COR-L47 (cell line): ENCODE measurements around the gene RSRP1.
A peak's percentile ranks its signal among the peaks of the same experiment; 100 is the strongest.

Experiments
- DNase-seq: peaks from one replicate; lab custom pipeline; 2025; lab: John Stamatoyannopoulos, UW

Gene RSRP1

DNA sequence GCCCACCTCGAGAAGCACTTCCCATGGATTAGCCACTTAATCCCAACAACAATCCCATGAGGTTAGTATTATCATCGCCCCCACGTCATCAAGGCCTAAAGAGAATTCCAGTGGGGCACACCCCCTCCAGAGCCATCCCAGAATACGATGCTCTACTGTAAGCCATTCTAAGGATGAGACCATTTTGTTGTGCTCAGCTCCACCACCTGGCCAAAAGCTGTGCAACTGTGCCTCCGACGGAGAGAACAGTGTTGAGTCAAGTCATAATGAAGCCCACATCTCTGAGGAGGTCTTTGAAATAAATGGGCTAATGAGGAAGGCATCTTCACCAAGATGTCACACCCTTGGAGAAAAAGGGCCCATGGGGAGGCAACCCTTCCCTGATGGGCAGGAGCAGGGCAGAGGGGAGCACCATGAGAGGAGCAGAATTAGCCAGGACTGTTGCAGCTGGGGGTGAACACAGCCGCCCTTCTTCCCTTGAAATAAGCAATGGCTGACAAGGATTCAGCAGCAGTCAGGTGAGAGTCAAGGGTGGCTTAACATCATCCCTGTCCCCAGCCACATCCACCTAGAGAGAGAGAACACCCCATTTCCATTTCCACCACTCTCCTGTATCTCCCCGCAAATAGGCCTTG lies 29.5 kb downstream of the RSRP1 start:
- DNase-seq, result no peak

- no peak for DNase-seq
These were observed 30.2 kb downstream of the RSRP1 start for GRCh38 chr1:25217015-25217414.

DNA sequence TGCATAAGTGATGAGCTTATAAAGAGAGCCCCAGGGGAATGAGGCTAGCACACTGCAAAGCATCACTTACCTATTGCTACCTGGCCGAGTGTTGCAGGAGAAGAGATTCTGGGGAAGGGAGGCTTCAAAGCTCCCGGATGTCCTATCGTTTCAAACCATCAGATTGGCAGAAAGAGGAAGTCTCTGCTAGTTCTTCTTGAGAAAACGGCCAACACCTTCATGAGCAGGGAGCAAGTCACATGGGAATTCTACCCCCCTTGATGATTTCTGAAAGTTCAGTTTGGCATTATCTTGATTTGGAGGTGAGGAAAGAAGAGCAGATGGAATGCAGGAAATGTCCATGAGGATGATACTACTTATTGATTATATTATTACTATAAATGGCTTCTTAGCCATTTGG lies 31.1 kb downstream of the RSRP1 start:
- DNase-seq, result no peak

DNA sequence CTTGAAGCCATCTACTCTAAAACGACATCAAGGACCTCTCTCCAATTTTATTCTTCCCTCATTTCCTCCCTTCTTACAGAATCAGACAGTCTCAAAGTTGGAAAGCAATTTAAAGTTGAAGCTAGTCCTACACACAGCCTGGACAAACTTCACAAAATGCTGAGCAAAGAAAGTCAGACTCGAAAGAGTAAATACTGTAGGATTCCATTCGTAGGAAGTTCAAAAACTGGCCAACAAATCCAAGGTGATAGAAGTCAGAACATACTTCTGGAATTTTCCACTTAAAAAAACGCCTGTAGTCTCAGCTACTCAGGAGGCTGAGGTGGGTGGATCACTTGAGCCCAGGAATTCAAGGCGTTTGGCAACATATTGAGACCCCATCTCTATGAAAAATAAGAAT lies 34.5 kb downstream of the RSRP1 start:
- no peak for DNase-seq

DNA sequence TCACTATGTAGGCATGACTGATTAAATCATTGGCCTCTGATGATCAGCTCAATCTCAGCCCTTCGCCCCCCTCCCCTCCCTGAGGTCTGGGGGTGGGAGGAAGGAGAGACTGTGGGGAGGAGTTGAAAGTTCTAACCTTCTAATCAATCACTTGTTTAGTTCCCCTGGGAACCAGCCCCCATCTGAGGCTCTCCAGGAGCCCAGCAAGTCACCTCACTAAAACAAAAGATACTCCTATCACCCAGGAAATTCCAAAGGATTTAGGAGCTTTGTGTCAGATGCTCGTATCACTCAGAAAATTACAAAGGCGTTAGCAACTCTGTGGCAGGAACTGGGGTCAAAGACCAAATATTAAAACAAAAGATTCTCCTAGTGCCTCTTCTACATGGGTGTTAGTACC lies 36.5 kb downstream of the RSRP1 start:
- no peak for DNase-seq

GRCh38 chr1:25209516-25209915 lies 37.7 kb downstream of the RSRP1 start:
- DNase-seq, result no peak

GRCh38 chr1:25208561-25209222 lies 38.6 kb downstream of the RSRP1 start:
- DNase-seq, result no peak

DNA sequence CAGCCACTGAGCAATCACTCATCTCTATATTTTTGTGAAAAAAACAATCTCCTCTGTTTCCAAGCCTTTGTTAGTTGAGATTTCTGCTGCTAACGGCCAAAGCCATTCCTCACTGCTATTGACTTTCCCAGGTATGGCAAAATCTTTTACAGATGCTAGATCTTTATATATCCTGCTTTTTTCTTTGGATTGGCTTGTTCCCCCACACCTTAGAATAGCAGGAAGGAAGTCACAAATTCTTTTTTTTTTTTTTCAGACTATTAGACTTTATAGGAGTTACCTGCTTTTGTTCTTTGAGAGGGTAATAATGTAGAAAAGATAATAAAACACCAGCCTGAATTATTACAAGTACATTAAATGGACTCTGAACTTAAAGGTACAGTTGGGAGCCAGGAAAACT lies 39.2 kb downstream of the RSRP1 start:
- no peak for DNase-seq

DNA sequence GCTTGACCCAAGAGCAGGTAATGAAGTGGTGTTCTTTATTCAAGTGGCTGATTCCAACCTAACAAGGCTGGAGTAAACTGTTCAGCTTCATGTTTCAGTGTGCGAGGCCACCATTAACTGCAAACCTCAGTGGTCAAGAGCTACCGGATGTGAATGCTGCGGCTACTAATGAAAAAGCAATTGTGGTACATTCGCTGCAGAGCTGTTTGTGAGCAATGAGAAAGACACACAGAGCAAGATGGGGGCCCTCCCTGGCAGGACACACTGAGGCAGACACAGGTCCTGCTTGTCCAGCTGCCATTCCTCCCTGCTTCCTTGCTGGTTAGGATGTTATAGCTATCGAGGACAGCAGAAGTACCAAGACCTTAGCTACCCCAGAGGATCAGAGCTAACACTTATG lies 41.1 kb downstream of the RSRP1 start:
- DNase-seq, result no peak

DNA sequence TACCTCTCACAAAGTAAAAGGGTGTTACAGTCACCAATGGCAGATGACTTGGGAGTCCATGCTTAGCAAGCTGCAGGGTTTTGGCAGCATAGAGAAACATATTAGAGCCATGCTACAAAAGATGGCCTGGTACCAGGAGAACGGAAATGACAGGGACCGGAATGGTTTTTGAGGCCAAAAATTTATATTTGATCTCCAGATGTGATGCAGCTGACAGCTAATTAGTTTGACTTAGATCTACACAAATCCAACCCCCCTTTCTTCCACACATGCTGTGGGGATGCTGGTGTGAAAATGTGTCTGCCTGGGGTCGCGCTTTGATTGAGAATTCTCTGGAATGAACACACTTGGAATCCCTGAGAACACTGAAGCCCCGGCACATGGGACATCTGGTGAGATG lies 41.5 kb downstream of the RSRP1 start:
- no peak for DNase-seq

DNA sequence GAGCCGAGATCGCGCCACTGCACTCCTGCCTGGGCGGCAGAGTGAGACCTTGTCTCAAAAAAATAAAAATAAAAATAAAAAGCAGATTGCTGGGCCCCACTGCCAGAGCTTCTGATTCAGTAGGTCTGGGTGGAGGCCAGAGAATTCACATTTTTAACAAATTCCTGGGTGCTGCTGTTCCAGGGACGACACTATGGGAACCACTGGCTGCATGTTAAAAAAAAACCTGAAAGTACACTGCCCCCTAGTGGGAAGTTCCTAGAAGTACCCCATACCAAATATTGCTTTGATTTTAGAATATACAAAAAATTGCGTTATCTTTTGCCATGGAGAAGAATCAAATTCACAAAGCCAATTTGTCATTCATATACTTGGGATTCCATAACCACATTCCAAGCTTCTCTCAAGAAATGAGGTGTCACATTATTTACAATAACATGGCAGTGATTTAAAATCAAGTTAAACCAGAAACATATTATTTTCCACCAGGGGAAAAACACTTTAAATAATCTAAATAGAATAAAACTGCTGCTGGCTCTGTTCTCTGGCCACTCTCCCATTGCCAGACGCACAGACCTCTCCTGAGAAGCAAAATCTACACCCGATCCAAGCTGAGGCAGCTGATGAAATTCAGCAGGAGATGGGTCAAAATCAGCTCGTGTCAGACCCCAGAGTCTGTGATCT lies 42.3 kb downstream of the RSRP1 start:
- peak; percentile 36 for DNase-seq

DNA sequence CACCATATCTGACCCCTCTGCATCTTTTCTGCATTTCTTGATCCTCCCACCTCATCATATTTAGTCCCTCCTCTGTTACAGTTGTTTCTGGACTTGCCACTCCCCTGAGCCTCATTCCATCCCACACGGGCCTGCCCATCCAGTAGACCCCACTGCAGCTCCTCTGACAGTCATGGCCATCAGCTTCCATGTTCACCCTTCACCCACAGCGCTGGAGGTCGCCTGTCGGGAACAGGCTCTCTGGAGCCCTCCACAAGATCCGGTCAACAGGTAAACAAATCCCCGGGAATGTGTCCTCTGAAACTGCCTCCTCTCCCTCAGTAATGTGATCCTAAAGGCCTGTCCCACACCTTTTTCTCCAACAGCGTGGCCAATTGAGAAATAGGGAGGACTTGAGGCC lies 46.2 kb downstream of the RSRP1 start:
- DNase-seq, result no peak

DNA sequence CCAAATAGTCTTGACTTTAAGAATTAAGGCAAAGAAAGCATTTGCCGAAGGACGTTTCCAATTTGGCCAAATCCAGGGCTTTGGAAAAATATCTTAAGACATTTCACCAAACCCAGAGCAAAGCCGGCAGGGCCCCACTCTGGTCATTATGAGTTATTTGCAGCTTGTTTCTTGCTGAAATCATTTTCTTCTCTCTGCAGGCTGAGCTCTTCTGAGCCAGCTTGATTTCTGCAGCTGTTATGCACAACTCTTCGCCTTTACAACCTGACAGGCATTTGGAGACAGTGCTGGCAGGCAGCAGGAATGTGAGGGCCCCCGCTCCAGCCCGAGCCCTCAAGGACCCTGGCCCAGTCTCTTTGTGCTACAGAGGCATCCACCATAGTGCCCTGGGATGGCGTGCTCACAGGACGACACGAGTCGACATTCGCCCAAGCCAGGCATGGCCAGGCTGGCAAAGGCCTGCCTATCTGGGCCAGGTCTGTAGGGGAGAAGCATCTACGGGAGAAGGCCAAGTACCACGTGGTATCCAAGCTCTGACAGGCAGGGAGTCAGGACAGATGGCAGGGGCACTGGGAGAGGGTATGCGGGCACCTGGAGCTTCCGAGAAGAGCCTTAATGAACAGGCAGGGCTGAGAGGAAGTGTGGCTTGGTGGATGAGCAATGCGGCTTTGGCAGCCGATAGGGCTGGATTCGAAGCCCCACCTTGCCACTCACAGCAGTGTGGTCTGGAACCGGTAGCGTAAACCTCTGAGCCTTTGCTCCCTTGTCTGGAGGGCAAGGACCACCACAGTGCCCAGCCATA lies 47.2 kb downstream of the RSRP1 start:
- DNase-seq, result no peak

DNA sequence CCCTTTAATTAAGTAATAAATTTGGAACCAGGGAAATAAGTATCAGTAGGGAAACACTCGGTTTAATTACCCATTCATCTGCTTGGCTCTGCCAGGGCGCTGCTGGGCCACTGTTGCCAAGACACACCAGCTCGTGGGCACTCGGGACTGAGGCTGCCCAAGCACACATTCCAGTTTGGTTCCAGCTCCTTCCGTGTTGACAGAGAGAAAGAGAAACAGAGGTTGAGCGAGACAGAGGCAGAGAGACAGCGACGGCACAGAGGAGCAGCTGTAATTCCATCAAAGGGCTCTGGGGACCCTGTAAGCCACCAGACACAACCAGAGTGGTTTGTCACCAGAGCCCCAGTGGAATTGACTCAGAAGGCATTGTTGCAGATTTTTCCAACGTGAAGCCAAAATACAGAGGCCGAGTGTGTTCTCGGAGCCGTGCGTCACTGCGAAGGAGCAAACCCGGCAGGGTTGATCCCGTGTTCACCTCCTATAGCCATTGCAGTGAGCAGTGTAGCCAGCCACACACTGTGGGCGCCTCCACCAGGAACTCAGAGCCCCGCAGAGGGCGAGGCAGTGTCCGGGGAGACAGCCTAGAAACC lies 48.5 kb downstream of the RSRP1 start:
- DNase-seq, result peak; percentile 81

DNA sequence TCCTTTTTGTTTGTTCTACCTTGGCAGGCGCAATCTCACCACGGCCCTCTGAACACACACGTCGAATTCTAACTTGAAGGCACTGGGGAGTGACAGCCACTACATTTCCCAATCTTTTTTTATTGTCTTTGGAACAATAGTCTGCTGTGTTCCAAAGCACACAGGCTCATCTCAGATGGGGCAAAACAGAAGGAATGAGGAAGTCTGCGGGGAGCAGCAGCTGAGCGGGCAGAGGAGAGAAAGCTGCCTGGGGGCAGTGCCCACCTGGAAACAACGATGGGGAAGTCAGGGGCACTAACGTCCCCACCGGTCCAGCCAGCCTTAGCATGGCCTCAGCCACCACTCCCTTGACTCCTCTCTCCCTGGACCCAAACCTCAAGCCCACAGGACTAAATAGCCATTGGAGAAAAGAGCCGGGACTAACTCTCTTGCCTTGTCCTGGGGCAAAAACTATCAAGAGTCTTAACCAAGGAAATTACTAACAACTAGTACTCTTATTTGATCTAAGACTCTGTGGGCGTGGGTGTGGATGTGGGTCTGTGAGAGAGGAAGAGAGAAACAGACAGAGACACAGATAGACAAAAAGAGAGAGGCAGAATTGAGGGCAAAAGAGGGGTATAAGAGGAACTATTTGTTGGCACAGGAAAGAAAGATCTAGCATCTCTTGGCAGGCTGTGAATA lies 49.1 kb downstream of the RSRP1 start:
- no peak for DNase-seq

DNA sequence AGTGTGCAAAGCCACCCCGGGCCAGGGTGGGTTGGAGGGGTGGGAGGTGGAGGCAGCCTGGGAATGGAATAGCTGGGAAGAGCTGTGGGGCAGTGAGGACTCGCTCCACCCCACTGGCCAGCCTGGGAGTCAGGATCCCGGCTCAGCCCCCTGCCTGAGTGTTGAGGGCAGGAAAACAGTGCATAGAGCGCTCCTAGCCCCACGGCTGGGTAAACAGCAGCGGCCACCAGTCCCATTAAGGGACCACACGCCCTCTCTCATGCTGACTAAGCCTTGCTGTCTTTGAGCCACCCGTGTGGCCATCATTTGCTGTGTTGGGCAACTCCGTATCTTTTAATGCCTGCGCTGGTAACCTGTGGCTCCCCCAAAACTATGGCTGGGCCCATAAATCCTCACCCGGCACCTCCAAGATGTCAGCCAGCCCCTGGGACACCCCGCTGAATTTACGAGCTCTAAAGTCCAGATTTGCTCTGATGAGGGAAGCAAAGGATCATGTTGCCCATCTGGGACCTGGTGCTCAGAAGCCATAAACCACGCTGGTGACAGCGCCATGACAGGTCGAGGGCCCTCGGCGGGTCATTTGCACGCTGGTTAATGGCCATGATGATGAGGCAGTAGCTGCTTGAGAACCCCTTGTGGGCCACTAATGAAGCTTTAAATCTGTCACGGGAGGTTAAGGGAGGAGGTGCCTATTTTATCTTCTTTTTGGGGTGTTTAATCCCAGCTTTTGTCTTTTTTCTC lies 49.8 kb downstream of the RSRP1 start:
- no peak for DNase-seq

DNA sequence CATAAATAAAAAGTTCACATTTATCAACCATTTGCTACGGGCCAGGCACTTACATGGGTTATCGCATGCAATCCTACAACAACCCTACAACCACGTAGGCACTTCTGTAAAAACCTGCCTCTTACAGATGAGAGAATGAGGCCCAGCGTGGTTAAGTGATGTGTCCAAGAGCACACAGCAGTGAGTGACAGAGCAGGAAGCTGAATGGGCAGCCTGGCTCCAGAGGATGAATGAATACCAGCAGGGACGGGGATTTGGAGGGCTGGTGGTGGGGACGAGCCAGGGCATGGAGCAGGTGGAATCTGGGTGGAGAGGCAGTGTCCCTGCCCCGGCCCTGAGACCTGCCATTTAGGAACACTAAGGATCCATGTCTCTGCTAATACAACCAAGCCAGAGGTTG lies 50.4 kb downstream of the RSRP1 start:
- DNase-seq, result no peak

DNA sequence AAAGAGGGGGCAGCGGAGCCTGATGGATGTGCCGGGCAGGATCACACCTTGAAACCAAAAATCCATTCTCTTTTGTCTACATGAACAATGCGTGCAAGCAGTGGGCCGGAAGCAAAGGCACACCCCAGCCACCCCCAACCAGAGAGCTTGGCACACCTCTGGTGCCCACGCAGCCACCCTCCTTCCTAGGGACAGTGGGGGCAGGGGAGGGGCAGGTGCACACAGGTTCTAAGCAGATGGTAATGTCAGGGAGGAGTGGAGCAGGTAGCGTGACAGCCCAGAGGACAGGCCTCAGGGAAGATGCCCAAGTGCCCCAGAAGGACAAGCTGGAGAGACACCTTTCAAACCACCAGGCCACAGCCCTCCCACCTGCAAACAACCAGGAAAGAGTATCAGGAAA lies 51.4 kb downstream of the RSRP1 start:
- peak; percentile 70 for DNase-seq

DNA sequence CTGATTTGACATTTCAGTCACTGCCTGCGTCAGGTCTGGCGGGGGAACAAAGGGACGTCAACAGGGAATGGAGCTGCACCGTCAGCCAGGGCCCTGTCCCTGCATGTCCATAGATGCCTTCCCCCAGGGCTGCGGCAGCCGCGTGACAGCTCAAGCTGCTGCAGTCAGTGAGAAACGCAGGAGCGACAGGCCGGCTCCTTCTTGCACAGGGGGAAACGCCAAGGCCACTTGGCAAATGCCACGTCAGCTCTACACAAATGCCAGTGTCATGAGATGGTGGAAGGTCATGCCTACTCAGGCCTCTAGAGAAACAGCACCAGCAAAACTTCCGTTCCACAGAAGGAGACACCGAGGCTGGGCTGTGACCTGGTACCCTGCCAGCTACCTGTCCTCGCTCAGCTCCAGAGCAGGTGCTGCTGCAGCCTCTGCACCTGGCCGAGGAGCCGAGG lies 52.7 kb downstream of the RSRP1 start:
- no peak for DNase-seq

DNA sequence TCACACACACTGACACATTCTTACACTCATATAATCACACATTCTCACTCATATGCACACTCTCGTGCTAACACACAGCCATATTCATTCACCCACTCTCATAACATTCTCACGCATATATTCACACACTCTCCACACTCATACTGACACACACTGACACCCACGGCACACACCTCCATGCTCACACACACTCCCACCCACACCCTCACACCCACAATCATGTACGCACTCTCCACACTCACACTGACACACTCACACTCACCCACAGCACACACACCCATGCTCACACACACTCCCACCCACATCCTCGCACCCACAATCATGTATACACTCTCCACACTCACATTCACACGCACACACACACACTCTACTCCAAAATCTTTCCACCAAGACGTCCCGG lies 53.2 kb downstream of the RSRP1 start:
- no peak for DNase-seq

DNA sequence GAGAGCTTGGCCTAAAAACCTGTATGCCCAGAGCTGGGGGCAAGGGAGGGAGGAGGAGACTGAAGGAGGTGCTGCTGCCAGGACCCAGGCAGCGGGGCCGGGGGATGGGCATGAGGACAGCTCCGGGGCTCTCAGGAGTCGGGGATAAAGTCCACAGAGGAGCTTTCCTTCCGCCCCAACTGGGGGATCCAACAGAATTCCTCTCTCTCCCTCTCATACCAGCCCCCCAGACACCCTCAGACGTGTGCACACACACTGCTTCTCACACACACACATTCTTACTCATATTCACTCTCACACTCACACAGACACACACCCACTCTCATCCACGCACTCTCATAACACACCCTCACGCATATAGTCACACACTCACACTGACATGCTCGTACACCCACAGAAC lies 54.0 kb downstream of the RSRP1 start:
- no peak for DNase-seq
